Esophagus muscularis mucosa (tissue), 4 donors: Measurements from ENCODE around the gene GSG1L. TPM values are rescaled to one million over a fixed set of nuclear protein-coding genes. Genes with fewer than 3 reads are reported as not detected.
"Not testable (repeated sequence)": the region's sequence is repeated elsewhere in the genome, so short reads cannot be mapped to it uniquely, and the experiment has no call there.

Experiments used
- DNase-seq: peaks from one replicate; pipeline ENCODE4 v3.0.0-alpha.2; 2017; ENCODE audit errors: extremely low spot score
- H3K27ac ChIP-seq, 4 donors: fragments of 200-600 bp; sonication (generic); replicated peaks in 1 of 4; 1 replicate in 3 of 4; 2 replicates in 1 of 4; pipeline ENCODE4 v1.5.1; 2016 to 2019; ENCODE audit warnings: mild to moderate bottlenecking in 1 of 4
- H3K27me3 ChIP-seq, 4 donors: fragments of 200-600 bp; sonication (generic); one replicate each; pipeline versions ENCODE4 v1.5.1 to v1.6.0; 2016 to 2019
- H3K36me3 ChIP-seq, 4 donors: fragments of 200-600 bp; sonication (generic); one replicate each; pipeline ENCODE4 v1.5.1; 2016 to 2019
- H3K4me1 ChIP-seq, 4 donors: fragments of 200-600 bp; sonication (generic); one replicate each; pipeline ENCODE4 v1.5.1; 2016 to 2019
- H3K4me3 ChIP-seq, 4 donors: fragments of 200-600 bp; sonication (generic); 1 replicate in 2 of 4; 2 replicates in 2 of 4; pipeline ENCODE4 v1.5.1; 2016 to 2019; ENCODE audit warnings: mild to moderate bottlenecking in 4 of 4, moderate library complexity in 1 of 4
- H3K9me3 ChIP-seq, 4 donors: fragments of 200-600 bp; sonication (generic); 1 replicate in 3 of 4; 2 replicates in 1 of 4; pipeline ENCODE4 v1.5.1; 2016 to 2019
- CTCF ChIP-seq, 3 experiments: fragments of 200-600 bp in 2 of 3; fragments of 450-650 bp in 1 of 3; sonication (generic) in 2 of 3; IDR thresholded peaks; one replicate each; pipeline ENCODE4 v1.5.1; 2017 to 2019; ENCODE audit warnings: antibody characterized with exemption in 3 of 3, mild to moderate bottlenecking in 2 of 3, moderate library complexity in 1 of 3
- EP300 ChIP-seq: sonication (generic); formaldehyde crosslinking; IDR thresholded peaks from one replicate; pipeline ENCODE4 v1.6.1; 2017; ENCODE audit warnings: antibody characterized with exemption
- POLR2A ChIP-seq: fragments of 450-650 bp; IDR thresholded peaks from one replicate; pipeline ENCODE4 v1.6.1; 2017; ENCODE audit warnings: antibody characterized with exemption, moderate library complexity, mild to moderate bottlenecking, low read depth
- POLR2AphosphoS5 ChIP-seq, 2 donors: sonication (generic); formaldehyde crosslinking; IDR thresholded peaks; one replicate each; pipeline ENCODE4 v1.6.1; 2017; ENCODE audit warnings: antibody characterized with exemption in 2 of 2
- WGBS: methylation state at CpG from one replicate; pipeline ENCODE4 v1.1.5; 2018; 5-methylcytosine and 5-hydroxymethylcytosine counted together
- intact Hi-C: fragments of 100-400 bp; cut with DNase I; formaldehyde crosslinking; loops from one replicate; pipeline ENCODE4 v1.15.1; 2023
- total RNA-seq, 4 donors: library from RNA; depleted of rRNA; stranded (reverse); fragments of >200 nt; gene quantifications; one replicate each; pipeline versions ENCODE4 v1.1.0 to v1.2.1, GENCODE V29; 2016

GSG1L gene
- total RNA-seq, 4 donors from 2014 or later: 0.19 to 0.83 TPM; not detected in 2

- 46% methylated on average over 2 of the region's 2 CpGs for WGBS
- Histone ChIP-seq H3K27ac (no peak overlapping the region), H3K4me1 (no peaks in the 10 kb centered on the region), H3K27me3 (no peaks in the 10 kb centered on the region), H3K36me3 (no peaks in the 10 kb centered on the region), H3K9me3 (peaks cover 0 to 3% (median under 1%) of the 10 kb centered on the region in 4 donors), H3K4me3 (no peak overlapping the region)
- intact Hi-C loops: no loop called here
- no peak for DNase-seq
- no peak for TF ChIP-seq POLR2AphosphoS5 (IDR thresholded peaks at IDR 0.05)
- TF ChIP-seq POLR2A: no peak
- TF ChIP-seq CTCF (IDR thresholded peaks at IDR 0.05): no peak
- TF ChIP-seq EP300: no peak
Observed at GRCh38 chr16:27880287-27880686, 183.2 kb downstream of the GSG1L start.

GRCh38 chr16:27879601-27880247 lies 183.8 kb downstream of the GSG1L start:
- Histone ChIP-seq H3K4me3 (no peak overlapping the region), H3K9me3 (peaks cover 0 to 9% (median 6%) of the 10 kb centered on the region in 4 donors), H3K27me3 (no peaks in the 10 kb centered on the region), H3K27ac (no peak overlapping the region), H3K36me3 (no peaks in the 10 kb centered on the region), H3K4me1 (no peaks in the 10 kb centered on the region)
- intact Hi-C loops: no loop called here
- DNase-seq: no peak
- WGBS: 75% methylated on average over 3 of the region's 3 CpGs
- TF ChIP-seq POLR2AphosphoS5 (IDR thresholded peaks at IDR 0.05) (no peak), EP300 (no peak), POLR2A (no peak)

GRCh38 chr16:27872627-27873026 lies 190.9 kb downstream of the GSG1L start:
- 88% methylated on average over 1 of the region's 1 CpG for WGBS
- H3K36me3 ChIP-seq, intact Hi-C loops: not testable (repeated sequence)

GRCh38 chr16:27870116-27870798 lies 193.3 kb downstream of the GSG1L start:
- DNase-seq: no peak
- intact Hi-C loops: no loop called here
- TF ChIP-seq POLR2A: no peak
- TF ChIP-seq POLR2AphosphoS5 (IDR thresholded peaks at IDR 0.05): no peak
- Histone ChIP-seq H3K4me1 (no peaks in the 10 kb centered on the region), H3K9me3 (peaks cover 0 to 36% (median 27%) of the 10 kb centered on the region in 4 donors), H3K27ac (no peak overlapping the region), H3K4me3 (no peak overlapping the region), H3K36me3 (no peaks in the 10 kb centered on the region), H3K27me3 (peaks cover 0 to 9% (median 0%) of the 10 kb centered on the region in 4 donors)
- WGBS: 56% methylated on average over 4 of the region's 4 CpGs

More at GRCh38 chr16:27872627-27873026, 190.9 kb downstream of the GSG1L start:
- not testable (repeated sequence) for H3K27me3 ChIP-seq, H3K27ac ChIP-seq, H3K4me1 ChIP-seq, H3K4me3 ChIP-seq, DNase-seq
- H3K9me3 ChIP-seq: peaks cover 0 to 24% (median 21%) of the 10 kb centered on the region in 4 donors

GRCh38 chr16:27869411-27869810 lies 194.1 kb downstream of the GSG1L start:
- Histone ChIP-seq H3K4me3 (no peak overlapping the region), H3K4me1 (no peaks in the 10 kb centered on the region), H3K36me3 (no peaks in the 10 kb centered on the region), H3K27ac (no peak overlapping the region), H3K27me3 (peaks cover 0 to 9% (median 0%) of the 10 kb centered on the region in 4 donors), H3K9me3 (peaks cover 0 to 36% (median 22%) of the 10 kb centered on the region in 4 donors)
- no peak for TF ChIP-seq CTCF (IDR thresholded peaks at IDR 0.05)
- no peak for TF ChIP-seq POLR2A
- intact Hi-C loops: no loop called here
- no peak for DNase-seq
- 89% methylated on average over 1 of the region's 1 CpG for WGBS

- Histone ChIP-seq H3K27ac (no peak overlapping the region), H3K4me1 (no peaks in the 10 kb centered on the region), H3K9me3 (peaks cover 0 to 39% (median 23%) of the 10 kb centered on the region in 4 donors), H3K36me3 (no peaks in the 10 kb centered on the region), H3K4me3 (no peak overlapping the region), H3K27me3 (peaks cover 0 to 9% (median 0%) of the 10 kb centered on the region in 4 donors)
- WGBS: 90% methylated on average over 7 of the region's 7 CpGs
- TF ChIP-seq POLR2AphosphoS5 (IDR thresholded peaks at IDR 0.05) (no peak), EP300 (no peak), CTCF (IDR thresholded peaks at IDR 0.05) (no peak), POLR2A (no peak)
- intact Hi-C loops: no loop called here
- no peak for DNase-seq
Observed at GRCh38 chr16:27868180-27868579, 195.3 kb downstream of the GSG1L start.
